AG20443 (cell line): Measurements from ENCODE around the gene NAGS.
"Not testable (repeated sequence)": the region's sequence is repeated elsewhere in the genome, so short reads cannot be mapped to it uniquely, and the experiment has no call there.

ENCODE experiments used
- DNase-seq: peaks from one replicate; pipeline ENCODE4 v3.0.0; 2012; ENCODE audit warnings: low spot score, mixed read lengths

Gene NAGS

DNA sequence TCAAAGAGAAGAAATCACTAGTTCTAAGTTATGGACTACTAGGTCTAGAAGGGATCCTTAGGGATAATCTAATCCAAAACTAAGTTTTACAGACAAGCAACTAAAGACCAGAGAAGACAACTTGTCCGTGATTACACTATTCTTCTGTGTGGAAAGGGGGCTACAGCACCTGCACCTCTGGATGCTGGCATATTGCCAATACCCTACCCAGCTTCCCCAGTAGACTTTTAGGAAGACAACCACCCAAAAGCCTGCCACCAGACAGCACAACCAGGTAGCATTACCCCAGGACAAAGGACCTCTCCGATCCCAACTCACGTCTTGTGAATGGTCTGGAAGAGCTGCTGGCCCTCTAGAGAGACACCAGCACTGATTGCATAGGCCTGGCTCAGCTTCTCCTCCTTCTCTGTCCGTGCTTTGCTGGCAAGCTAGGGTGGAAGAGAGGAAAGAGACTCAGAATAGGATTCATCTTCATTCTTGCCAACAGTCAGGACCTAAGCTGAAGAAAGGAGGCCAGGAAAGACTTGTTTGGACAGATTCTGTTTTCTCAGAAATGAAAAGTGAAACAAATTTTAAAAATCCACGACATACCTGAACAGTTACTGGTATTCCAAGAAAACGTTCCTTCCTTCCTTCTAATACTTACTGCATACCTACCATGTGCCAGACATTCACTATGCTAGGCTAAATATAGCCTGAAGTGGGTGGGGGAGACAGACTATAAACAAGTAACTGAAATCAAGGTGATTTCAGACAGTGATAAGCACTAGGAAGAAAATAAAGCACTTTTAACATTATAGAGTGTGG is 35.6 kb downstream of the NAGS start:
- no peak for DNase-seq

DNA sequence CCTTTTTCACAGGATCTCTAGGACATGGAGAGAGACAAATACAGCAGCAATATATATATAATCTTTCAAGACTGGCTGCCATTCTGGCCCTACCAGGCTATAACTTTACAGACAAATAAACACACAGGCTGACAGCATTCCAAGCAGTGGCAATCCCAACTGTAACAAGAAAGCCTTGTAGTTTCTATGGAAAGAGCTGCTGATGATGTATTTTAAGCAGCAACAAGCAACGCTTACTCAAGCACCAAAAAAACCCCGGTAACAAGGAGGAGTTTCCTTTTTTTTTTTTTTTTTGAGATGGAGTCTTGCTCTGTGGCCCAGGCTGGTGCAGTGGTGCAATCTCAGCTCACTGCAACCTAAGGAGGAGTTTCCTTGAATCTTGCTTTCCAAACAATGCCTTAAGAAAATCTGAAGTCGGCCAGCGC is 38.9 kb downstream of the NAGS start:
- peak; percentile 40 for DNase-seq

DNA sequence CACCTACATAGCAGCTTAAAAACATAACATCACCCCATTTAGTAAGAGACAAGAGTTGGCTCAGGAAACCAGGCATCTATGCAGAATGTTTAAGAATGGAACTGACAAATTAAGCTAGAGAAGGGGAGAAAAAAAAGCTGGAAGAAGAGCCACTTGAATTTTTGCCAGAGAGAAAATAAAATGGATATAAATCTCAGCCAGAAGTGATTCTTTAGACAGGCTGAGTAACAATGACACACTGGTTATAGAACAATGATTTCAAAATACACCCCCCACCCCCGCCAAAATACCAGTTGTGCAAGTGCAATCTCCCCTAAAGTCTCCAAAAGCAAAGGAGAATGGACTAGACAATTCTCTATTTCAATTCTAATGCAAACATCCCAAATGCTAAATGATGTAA is 39.6 kb downstream of the NAGS start:
- DNase-seq, result peak; percentile 62

DNA sequence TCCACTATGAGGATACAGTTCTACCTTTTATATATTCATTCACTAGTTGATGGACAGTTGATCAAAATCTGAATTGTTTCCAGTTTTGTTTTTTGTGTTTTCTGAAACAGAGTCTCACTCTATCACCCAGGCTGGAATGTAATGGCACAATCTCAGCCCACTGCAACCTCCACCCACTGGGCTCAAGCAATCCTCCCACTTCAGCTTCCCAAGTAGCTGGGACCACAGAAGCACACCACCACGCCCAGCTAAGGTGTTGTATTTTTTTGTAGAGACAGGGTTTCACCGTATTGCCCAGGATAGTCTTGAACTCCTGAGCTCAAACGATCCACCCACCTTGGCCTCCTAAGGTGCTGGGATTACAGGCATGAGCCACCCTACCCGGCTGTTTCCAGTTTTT is 41.1 kb downstream of the NAGS start:
- no peak for DNase-seq

DNA sequence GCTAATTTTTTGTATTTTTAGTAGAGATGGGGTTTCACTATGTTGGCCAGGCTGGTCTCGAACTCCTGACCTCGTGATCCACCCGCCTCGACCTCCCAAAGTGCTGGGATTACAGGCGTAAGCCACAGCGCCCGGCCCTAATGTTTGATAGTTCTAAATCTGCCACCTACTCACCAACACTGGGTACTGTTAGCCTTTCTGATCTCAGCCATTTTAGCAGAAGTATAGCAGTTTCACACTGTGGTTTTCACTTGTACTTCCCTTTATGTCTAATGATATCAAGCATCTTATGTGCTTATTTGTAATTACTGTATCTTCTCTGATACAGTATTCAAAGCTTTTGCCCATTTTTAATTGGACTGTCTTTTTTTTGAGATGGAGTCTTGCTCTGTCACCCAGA is 42.5 kb downstream of the NAGS start:
- not testable (repeated sequence) for DNase-seq

DNA sequence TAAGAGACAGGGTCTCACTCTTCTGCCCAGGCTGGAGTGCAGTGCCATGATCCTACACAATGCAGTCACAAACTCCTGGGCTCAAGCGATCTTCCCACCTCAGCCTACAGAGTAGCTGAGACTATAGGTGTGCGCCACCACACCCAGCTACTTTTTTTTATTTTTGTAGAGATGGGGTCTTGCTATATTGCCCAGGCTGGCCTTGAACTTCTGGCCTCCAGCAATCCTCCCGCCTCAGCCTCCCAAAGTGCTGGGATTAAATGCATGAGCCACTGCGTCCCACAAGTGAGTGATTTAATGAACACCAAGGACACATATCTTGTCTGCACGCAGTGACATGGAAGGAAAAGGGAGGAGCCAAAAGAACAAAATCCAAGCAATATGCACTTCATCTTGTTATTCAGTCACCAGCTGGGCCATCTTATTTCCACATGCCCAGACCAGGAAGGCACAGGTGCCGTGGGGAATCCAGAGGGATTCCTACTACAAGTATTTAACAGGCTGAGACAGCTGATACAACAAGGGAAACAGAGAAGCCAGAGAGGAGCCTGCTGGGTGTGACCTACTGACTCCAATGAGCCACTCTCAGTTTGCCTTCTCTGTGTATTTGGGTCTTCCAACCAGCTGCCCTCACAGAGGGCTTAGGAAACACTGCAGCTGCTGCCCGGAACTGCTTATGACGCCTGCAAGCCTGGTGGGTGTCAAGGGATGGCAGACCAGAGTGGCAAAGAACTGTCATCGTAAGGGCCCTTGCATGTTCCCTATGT is 45.1 kb downstream of the NAGS start:
- DNase-seq, result no peak

DNA sequence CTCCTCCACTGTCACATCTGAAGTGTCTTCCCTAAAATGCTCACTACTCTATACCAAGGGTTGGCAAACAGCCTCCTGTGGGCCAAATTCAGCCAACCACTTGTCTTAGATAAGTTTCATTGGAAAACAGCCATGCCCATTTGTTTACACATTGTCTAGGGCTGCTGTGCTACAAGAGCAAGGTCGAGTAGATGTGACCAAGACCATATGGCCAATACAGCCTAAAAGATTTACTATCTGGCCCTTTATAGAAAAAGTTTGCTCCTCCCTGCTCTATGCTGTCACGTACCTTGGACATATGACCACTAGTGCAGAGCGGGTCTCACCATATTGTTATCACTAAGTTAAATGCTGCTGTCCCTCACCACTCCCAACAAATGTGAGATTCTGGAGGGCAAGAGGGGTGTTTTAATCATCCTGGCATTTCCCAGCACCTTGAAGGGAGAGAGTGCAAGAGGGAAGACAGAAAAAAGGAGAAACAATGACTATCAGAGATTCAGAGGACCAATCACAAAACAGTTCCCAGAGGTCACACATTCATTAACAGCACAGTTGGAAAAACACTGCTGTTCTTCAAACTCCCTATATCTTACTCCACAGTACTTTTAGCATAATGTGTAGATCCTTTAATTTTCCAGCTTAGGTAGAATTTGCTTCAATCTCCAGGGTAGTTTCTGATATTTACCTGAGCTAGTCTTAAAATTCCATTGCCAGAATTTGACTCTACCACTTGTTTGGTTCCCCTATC is 48.9 kb downstream of the NAGS start:
- no peak for DNase-seq
